Adrenal gland (tissue), 19 donors: ENCODE data around the gene UBTD2. TPM values are rescaled to one million over a fixed set of nuclear protein-coding genes. Genes with fewer than 3 reads are reported as not detected.
"Not testable (repeated sequence)": the region's sequence is repeated elsewhere in the genome, so short reads cannot be mapped to it uniquely, and the experiment has no call there.

Source experiments
- DNase-seq, 7 donors: peaks; one replicate each; pipeline ENCODE4 v3.0.0-alpha.2; 2019 to 2020
- H3K27ac ChIP-seq, 5 donors: fragments of 200-600 bp; sonication (generic) in 4 of 5; 1 replicate in 3 of 5; 2 replicates in 2 of 5; pipeline versions ENCODE4 v1.5.1 to v1.8.0; 2016 to 2020; ENCODE audit warnings: mild to moderate bottlenecking in 1 of 5
- H3K27me3 ChIP-seq: fragments of 200-600 bp; 2 replicates; pipeline ENCODE4 v1.8.0; 2021
- H3K36me3 ChIP-seq, 2 donors: fragments of 200-600 bp; replicated peaks in 1 of 2; 1 replicate in 1 of 2; 2 replicates in 1 of 2; pipeline versions ENCODE4 v1.5.1 to v1.8.0; 2018 to 2022
- H3K4me1 ChIP-seq, 2 donors: fragments of 200-600 bp; replicated peaks in 1 of 2; 1 replicate in 1 of 2; 2 replicates in 1 of 2; pipeline versions ENCODE4 v1.5.1 to v1.8.0; 2018 to 2021
- H3K4me3 ChIP-seq, 4 donors: fragments of 200-600 bp; sonication (generic) in 3 of 4; one replicate each; pipeline ENCODE4 v1.5.1; 2016 to 2018
- H3K9me3 ChIP-seq, 3 donors: fragments of 200-600 bp; sonication (generic) in 1 of 3; replicated peaks in 1 of 3; 1 replicate in 2 of 3; 2 replicates in 1 of 3; pipeline versions ENCODE4 v1.5.1 to v1.8.0; 2016 to 2021
- CTCF ChIP-seq, 6 experiments: fragments of 450-650 bp in 4 of 6; fragments of 200-600 bp in 2 of 6; sonication (generic) in 1 of 6; IDR thresholded peaks; 1 replicate in 5 of 6; 2 replicates in 1 of 6; pipeline versions ENCODE4 v1.5.1 to v1.8.0; 2016 to 2021; ENCODE audit warnings: antibody characterized with exemption in 6 of 6, mild to moderate bottlenecking in 2 of 6, moderate library complexity in 1 of 6
- POLR2A ChIP-seq, 2 donors: fragments of 450-650 bp; IDR thresholded peaks; one replicate each; pipeline ENCODE4 v1.6.1; 2017; ENCODE audit warnings: antibody characterized with exemption in 2 of 2, mild to moderate bottlenecking in 2 of 2, moderate library complexity in 1 of 2
- WGBS, 4 donors: extraction: QIAGEN DNeasy Blood & Tissue Kit in 2 of 4; methylation state at CpG; one replicate each; pipeline versions ENCODE4 v1.1.5 to v1.1.7; 2013 to 2017; 5-methylcytosine and 5-hydroxymethylcytosine counted together
- intact Hi-C, 2 donors: fragments of 100-400 bp; cut with DNase I; formaldehyde crosslinking; loops; one replicate each; pipeline versions ENCODE4 v1.14.1 to v1.15.0; 2022 to 2023
- long read RNA-seq, 10 donors: library from polyadenylated mRNA in 3 of 10; unstranded in 2 of 10; stranded (forward) in 1 of 10; transcript quantifications; one replicate each; pipeline ENCODE4 v2.0.0 and lab custom pipeline, GENCODE V29; 2021 to 2026
- polyA plus RNA-seq, 3 donors: library from polyadenylated mRNA; stranded (reverse); fragments of 200-250 nt in 2 of 3; fragments of 350-450 nt in 1 of 3; fragmentation: Illumina TruSeq in 1 of 3; extraction: RNeasy Lipid Tissue Mini Kit (QIAGEN cat#74804) in 1 of 3; gene quantifications; one replicate each; pipeline ENCODE4 v1.2.3, GENCODE V29; 2013 to 2014
- total RNA-seq, 9 donors: library from RNA; depleted of rRNA in 4 of 9; stranded (reverse); fragments of >200 nt in 4 of 9; fragments of 120-200 nt in 1 of 9; fragmentation: NEBNext Ultra II Directional in 1 of 9; extraction: Animal tissue kit (Norgen Biotek cat#: 25700) in 1 of 9; gene quantifications; one replicate each; pipeline versions ENCODE4 v1.1.0 to v1.2.4, GENCODE V29; 2013 to 2023
- donor health status: healthy with polysubstance abuse.
- donor health status: Bipolar disorder and iron deficiency.
- donor health status: DM: yes; HTN: yes; CAD: no.
- donor health status: DM: no; HTN: no; CAD: no.
- donor health status: DM: no; HTN: no; CAD: no.
- donor health status: DM: yes; HTN: yes; CAD: no.

UBTD2 gene, protein sequence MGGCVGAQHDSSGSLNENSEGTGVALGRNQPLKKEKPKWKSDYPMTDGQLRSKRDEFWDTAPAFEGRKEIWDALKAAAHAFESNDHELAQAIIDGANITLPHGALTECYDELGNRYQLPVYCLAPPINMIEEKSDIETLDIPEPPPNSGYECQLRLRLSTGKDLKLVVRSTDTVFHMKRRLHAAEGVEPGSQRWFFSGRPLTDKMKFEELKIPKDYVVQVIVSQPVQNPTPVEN
- total RNA-seq (10 to 100 TPM; 11.4 to 24.7 (median 17.8) TPM), polyA plus RNA-seq (10 to 100 TPM in 2 of 3 donors, 1 to 10 TPM in 1; 8.2 to 19.7 (median 11.0) TPM)
- long read RNA-seq, donor 1, partial matches to known transcripts = 0 of 4 reads
- long read RNA-seq, donor 1, other reads (novel, unspliced or antisense) = 0 of 4 reads
- long read RNA-seq, donor 2, transcript UBTD2-201 (3 exons, 3,301 nt) = major isoform, 7 of 7 reads
- long read RNA-seq, donor 2, partial matches to known transcripts = 0 of 7 reads
- long read RNA-seq, donor 2, other reads (novel, unspliced or antisense) = 0 of 7 reads
- long read RNA-seq, donor 3, transcript UBTD2-201 (3 exons, 3,301 nt) = major isoform, 9 of 14 reads
- long read RNA-seq, donor 3, partial matches to known transcripts = 5 of 14 reads
- long read RNA-seq, donor 3, other reads (novel, unspliced or antisense) = 0 of 14 reads
- long read RNA-seq, donor 4, partial matches to known transcripts = 0 of 2 reads
- long read RNA-seq, donor 4, other reads (novel, unspliced or antisense) = 2 of 2 reads
- long read RNA-seq, donor 5, transcript UBTD2-201 (3 exons, 3,301 nt) = major isoform, 39 of 39 reads
- long read RNA-seq, donor 5, partial matches to known transcripts = 0 of 39 reads
- long read RNA-seq, donor 5, other reads (novel, unspliced or antisense) = 0 of 39 reads
- long read RNA-seq, donor 6, partial matches to known transcripts = 0 of 2 reads
- long read RNA-seq, donor 6, other reads (novel, unspliced or antisense) = 2 of 2 reads
- long read RNA-seq, donor 7, partial matches to known transcripts = 0 of 2 reads
- long read RNA-seq, donor 7, other reads (novel, unspliced or antisense) = 0 of 2 reads
- long read RNA-seq, donor 8, transcript UBTD2-201 (3 exons, 3,301 nt) = major isoform, 13 of 18 reads
- long read RNA-seq, donor 8, partial matches to known transcripts = 5 of 18 reads
- long read RNA-seq, donor 8, other reads (novel, unspliced or antisense) = 0 of 18 reads
- long read RNA-seq, donor 9, transcript UBTD2-201 (3 exons, 3,301 nt) = major isoform, 5 of 10 reads
- long read RNA-seq, donor 9, partial matches to known transcripts = 5 of 10 reads
- long read RNA-seq, donor 9, other reads (novel, unspliced or antisense) = 0 of 10 reads
- long read RNA-seq, donor 10, transcript UBTD2-201 (3 exons, 3,301 nt) = major isoform, 9 of 9 reads
- long read RNA-seq, donor 10, partial matches to known transcripts = 0 of 9 reads
- long read RNA-seq, donor 10, other reads (novel, unspliced or antisense) = 0 of 9 reads

DNA sequence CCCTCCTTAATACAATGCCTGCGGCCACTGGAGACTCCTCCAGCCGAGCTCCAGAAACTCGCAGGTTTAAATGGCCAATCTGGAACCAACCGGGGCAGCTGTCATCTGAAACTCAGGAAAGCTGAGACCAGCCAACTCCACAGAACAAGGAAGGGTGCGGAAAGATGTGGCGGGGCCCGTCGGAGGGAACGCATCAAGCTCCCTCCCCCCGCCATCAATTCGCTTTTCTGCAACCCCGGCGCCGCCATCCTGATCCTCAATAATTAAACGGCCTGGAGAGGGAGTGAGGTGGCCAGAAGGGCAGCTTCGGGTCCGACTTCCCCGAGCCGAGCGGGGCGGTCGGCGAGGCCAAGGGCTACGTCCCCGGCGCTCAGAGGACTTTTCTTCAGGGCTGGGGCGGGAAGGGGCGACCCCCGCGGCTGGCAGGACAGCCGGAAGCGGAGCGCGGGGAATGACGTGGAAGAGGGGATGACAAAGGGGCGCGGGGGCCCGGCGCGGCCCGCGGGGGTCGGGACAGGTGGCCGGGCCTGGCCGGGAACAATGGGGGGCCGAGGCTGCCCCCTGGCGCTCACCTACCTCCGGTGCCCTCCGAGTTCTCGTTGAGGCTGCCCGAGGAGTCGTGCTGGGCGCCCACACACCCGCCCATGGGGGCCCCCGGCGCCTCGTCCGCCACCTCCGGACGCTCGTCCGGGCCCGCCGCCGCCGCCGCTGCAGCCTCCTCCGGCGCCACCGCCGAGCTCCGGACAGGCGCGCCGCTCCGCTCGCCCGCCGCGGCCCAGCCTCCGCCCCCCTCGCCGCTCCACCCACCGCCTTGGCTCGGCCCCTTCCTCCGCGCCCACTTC lies at the start of gene UBTD2:
UBTD2 (minus strand) TSS at position 745 of the 842 bp plus-strand sequence; CDS start at position 646, 99 bp downstream.
- 0 to 1% (median 1%) methylated on average over 28 to 87 of the region's 87 CpGs for WGBS, 4 donors
- TF ChIP-seq POLR2A (IDR thresholded peaks at IDR 0.05) = peak in 1 of 2 donors; percentile 70
- TF ChIP-seq CTCF (IDR thresholded peaks at IDR 0.05) = peak in 5 of 6 experiments; percentile 27 to 54 (median 43)
- Histone ChIP-seq H3K9me3 (no peaks in the 10 kb centered on the region), H3K4me3 (peak within 1 kb of the TSS; percentile 63 to 83 (median 68)), H3K27me3 (no peaks in the 10 kb centered on the region), H3K27ac (peak within 1 kb of the TSS; percentile 46 to 99 (median 87)), H3K36me3 (no peaks in the 10 kb centered on the region), H3K4me1 (peaks cover 22 to 26% of the 10 kb centered on the region in 2 donors)
- DNase-seq = peak; percentile 82 to 89 (median 86)
- intact Hi-C loops = loop anchor here in 1 of 2 donors (10.0 kb wide), 1 partner anchor 98 kb away; the partner anchor contains the start of gene STK10

DNA sequence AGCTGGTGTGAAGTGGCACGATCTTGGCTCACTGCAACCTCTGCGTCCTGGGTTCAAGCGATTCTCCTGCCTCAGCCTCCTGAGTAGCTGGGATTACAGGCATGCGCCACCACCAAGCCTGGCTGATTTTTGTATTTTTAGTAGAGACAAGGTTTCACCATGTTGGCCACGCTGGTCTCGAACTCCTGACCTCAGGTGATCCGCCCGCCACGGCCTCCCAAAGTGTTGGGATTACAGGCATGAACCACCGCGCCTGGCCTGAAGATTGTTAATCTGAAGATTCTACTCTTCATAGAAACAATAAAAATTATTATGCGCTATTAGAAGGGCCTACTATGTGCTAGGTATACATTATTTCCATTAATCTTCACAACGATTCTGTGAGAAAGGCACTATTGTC lies 43.3 kb upstream of the UBTD2 start:
- H3K4me1 ChIP-seq, DNase-seq, H3K36me3 ChIP-seq, H3K27me3 ChIP-seq, H3K27ac ChIP-seq, H3K9me3 ChIP-seq, H3K4me3 ChIP-seq, intact Hi-C loops: not testable (repeated sequence)
- 89 to 96% (median 91%) methylated on average over 13 of the region's 13 CpGs for WGBS, 4 donors

DNA sequence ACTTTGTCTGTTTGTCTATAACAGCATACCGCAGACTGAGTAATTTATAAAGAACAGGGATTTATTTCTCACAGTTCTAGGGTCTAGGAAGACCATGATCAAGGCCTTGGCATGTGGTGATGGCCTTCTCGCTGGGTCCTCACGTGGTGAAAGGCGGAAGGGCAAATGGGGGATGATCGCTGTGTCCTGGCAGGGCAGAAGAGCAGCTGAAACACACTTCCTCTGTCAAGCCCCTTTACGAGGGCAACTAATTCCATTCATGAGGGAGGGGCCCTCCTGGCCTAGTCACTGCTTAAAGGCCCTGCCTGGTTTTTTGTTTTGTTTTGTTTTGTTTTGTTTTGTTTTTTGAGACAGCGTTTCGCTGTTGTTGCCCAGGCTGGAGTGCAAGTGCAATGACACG lies 41.9 kb upstream of the UBTD2 start:
- H3K36me3 ChIP-seq = no peaks in the 10 kb centered on the region
- no peaks in the 10 kb centered on the region for H3K27me3 ChIP-seq
- H3K9me3 ChIP-seq = no peaks in the 10 kb centered on the region
- intact Hi-C loops = no loop called here
- H3K27ac ChIP-seq = no peak overlapping the region
- no peak for DNase-seq
- TF ChIP-seq CTCF (IDR thresholded peaks at IDR 0.05) (no peak), POLR2A (IDR thresholded peaks at IDR 0.05) (no peak)
- H3K4me1 ChIP-seq = no peaks in the 10 kb centered on the region
- 83 to 93% (median 91%) methylated on average over 9 of the region's 9 CpGs for WGBS, 4 donors
- H3K4me3 ChIP-seq = no peak overlapping the region
